Measurements from ENCODE around the gene COPG1.
A peak's percentile ranks its signal among the peaks of the same experiment; 100 is the strongest.

COPG1 gene

GRCh38 chr3:129315223-129315997, 66.0 kb downstream of the COPG1 start:
- Histone ChIP-seq H3K4me3 (ENCODE audit: insufficient read depth in 1 of 2, low read depth in 1 of 2, low read length in 2 of 2) (peak overlapping the region; percentile 80 to 94), H3K36me3 (ENCODE audit: control insufficient read depth in 1 of 2, insufficient read depth in 2 of 2, low read depth in 1 of 2, low read length in 2 of 2) (peaks cover 0 to 8% of the 10 kb centered on the region in 2 experiments), H3K79me1 (replicated peaks; ENCODE audit: low read length, poor library complexity, severe bottlenecking) (peaks cover 26% of the 10 kb centered on the region), H3K9ac (ENCODE audit: low read length) (peak overlapping the region; percentile 96), H2BK15ac (ENCODE audit: low read depth, poor library complexity, severe bottlenecking) (peak overlapping the region; percentile 93), H3K4ac (ENCODE audit: low read depth in 1 of 2, low read length in 2 of 2) (peak overlapping the region; percentile 64 to 69), H2AK5ac (ENCODE audit: low read length, severe bottlenecking) (peak overlapping the region; percentile 28), H3K27ac (ENCODE audit: low read length, poor library complexity, severe bottlenecking) (peak overlapping the region; percentile 19), H3K9me3 (ENCODE audit: control insufficient read depth, low read length) (no peaks in the 10 kb centered on the region), H4K91ac (ENCODE audit: low read length) (peak overlapping the region; percentile 90), H2BK120ac (ENCODE audit: low read depth, low read length) (peak overlapping the region; percentile 52), H3K23ac (ENCODE audit: low read length in 2 of 2) (peak overlapping the region in 1 of 2 experiments; percentile 90), H3K14ac (ENCODE audit: low read length in 2 of 2) (peak overlapping the region; percentile 89 to 93), H3K18ac (ENCODE audit: low read depth in 1 of 2, low read length in 2 of 2) (peak overlapping the region; percentile 83 to 88), H3K4me1 (ENCODE audit: control insufficient read depth, insufficient read depth, low read depth, low read length) (peaks cover 14% of the 10 kb centered on the region), H2AFZ (ENCODE audit: low read depth, low read length) (peak overlapping the region; percentile 24), H2BK5ac (ENCODE audit: low read depth, low read length, poor library complexity, severe bottlenecking) (no peak overlapping the region), H2BK12ac (ENCODE audit: low read length in 2 of 2) (peak overlapping the region in 1 of 2 experiments; percentile 12), H3K27me3 (ENCODE audit: control insufficient read depth in 1 of 2, insufficient read depth in 1 of 2, low read length in 2 of 2) (no peaks in the 10 kb centered on the region), H4K8ac (ENCODE audit: low read length) (peak overlapping the region; percentile 35), H3K4me2 (ENCODE audit: low read length, poor library complexity, severe bottlenecking) (peak overlapping the region; percentile 96)
- DNase-seq, result peak; percentile 41
- 1% methylated on average over 72 of the region's 80 CpGs for WGBS

- H3K4me3 ChIP-seq (ENCODE audit: insufficient read depth in 1 of 2, low read depth in 1 of 2, low read length in 2 of 2), result peak overlapping the region; percentile 80 to 82
- H3K9me3 ChIP-seq (ENCODE audit: control insufficient read depth, low read length), result no peaks in the 10 kb centered on the region
- no peaks in the 10 kb centered on the region for H3K27me3 ChIP-seq (ENCODE audit: control insufficient read depth in 1 of 2, insufficient read depth in 1 of 2, low read length in 2 of 2)
- H4K91ac ChIP-seq (ENCODE audit: low read length), result no peak overlapping the region
- no peak overlapping the region for H3K4ac ChIP-seq (ENCODE audit: low read depth in 1 of 2, low read length in 2 of 2)
- H4K8ac ChIP-seq (ENCODE audit: low read length), result no peak overlapping the region
- no peak overlapping the region for H3K23ac ChIP-seq (ENCODE audit: low read length in 2 of 2)
- peaks cover 26% of the 10 kb centered on the region for H3K79me1 ChIP-seq (replicated peaks; ENCODE audit: low read length, poor library complexity, severe bottlenecking)
- H2BK15ac ChIP-seq (ENCODE audit: low read depth, poor library complexity, severe bottlenecking), result no peak overlapping the region
- 1% methylated on average over 29 of the region's 34 CpGs for WGBS
- peak overlapping the region; percentile 90 for H3K9ac ChIP-seq (ENCODE audit: low read length)
- no peak overlapping the region for H2AK5ac ChIP-seq (ENCODE audit: low read length, severe bottlenecking)
- H2BK5ac ChIP-seq (ENCODE audit: low read depth, low read length, poor library complexity, severe bottlenecking), result no peak overlapping the region
- no peak overlapping the region for H2AFZ ChIP-seq (ENCODE audit: low read depth, low read length)
- H3K18ac ChIP-seq (ENCODE audit: low read depth in 1 of 2, low read length in 2 of 2), result peak overlapping the region; percentile 41 to 97
- no peak overlapping the region for H3K14ac ChIP-seq (ENCODE audit: low read length in 2 of 2)
- H3K4me1 ChIP-seq (ENCODE audit: control insufficient read depth, insufficient read depth, low read depth, low read length), result peaks cover 14% of the 10 kb centered on the region
- H3K4me2 ChIP-seq (ENCODE audit: low read length, poor library complexity, severe bottlenecking), result peak overlapping the region; percentile 73
- H2BK12ac ChIP-seq (ENCODE audit: low read length in 2 of 2), result no peak overlapping the region
- H2BK120ac ChIP-seq (ENCODE audit: low read depth, low read length), result peak overlapping the region; percentile 52
- peaks cover 5 to 8% of the 10 kb centered on the region in 2 experiments for H3K36me3 ChIP-seq (ENCODE audit: control insufficient read depth in 1 of 2, insufficient read depth in 2 of 2, low read depth in 1 of 2, low read length in 2 of 2)
- no peak for DNase-seq
- H3K27ac ChIP-seq (ENCODE audit: low read length, poor library complexity, severe bottlenecking), result no peak overlapping the region
These were observed 66.5 kb downstream of the COPG1 start for GRCh38 chr3:129315998-129316247.

GRCh38 chr3:129316248-129317013, 67.0 kb downstream of the COPG1 start:
- Histone ChIP-seq H3K9ac (ENCODE audit: low read length) (peak overlapping the region; percentile 90), H3K27ac (ENCODE audit: low read length, poor library complexity, severe bottlenecking) (no peak overlapping the region), H2BK12ac (ENCODE audit: low read length in 2 of 2) (peak overlapping the region; percentile 6 to 67), H3K4me1 (ENCODE audit: control insufficient read depth, insufficient read depth, low read depth, low read length) (peaks cover 14% of the 10 kb centered on the region), H2AFZ (ENCODE audit: low read depth, low read length) (peak overlapping the region; percentile 32), H4K8ac (ENCODE audit: low read length) (peak overlapping the region; percentile 70), H3K23ac (ENCODE audit: low read length in 2 of 2) (no peak overlapping the region), H3K27me3 (ENCODE audit: control insufficient read depth in 1 of 2, insufficient read depth in 1 of 2, low read length in 2 of 2) (no peaks in the 10 kb centered on the region), H3K9me3 (ENCODE audit: control insufficient read depth, low read length) (no peaks in the 10 kb centered on the region), H2AK5ac (ENCODE audit: low read length, severe bottlenecking) (no peak overlapping the region), H2BK5ac (ENCODE audit: low read depth, low read length, poor library complexity, severe bottlenecking) (peak overlapping the region; percentile 24), H4K91ac (ENCODE audit: low read length) (peak overlapping the region; percentile 81), H3K4me2 (ENCODE audit: low read length, poor library complexity, severe bottlenecking) (peak overlapping the region; percentile 73), H3K4ac (ENCODE audit: low read depth in 1 of 2, low read length in 2 of 2) (no peak overlapping the region), H3K18ac (ENCODE audit: low read depth in 1 of 2, low read length in 2 of 2) (peak overlapping the region; percentile 58 to 97), H2BK120ac (ENCODE audit: low read depth, low read length) (peak overlapping the region; percentile 82), H3K36me3 (ENCODE audit: control insufficient read depth in 1 of 2, insufficient read depth in 2 of 2, low read depth in 1 of 2, low read length in 2 of 2) (peaks cover 8 to 9% of the 10 kb centered on the region in 2 experiments), H3K14ac (ENCODE audit: low read length in 2 of 2) (peak overlapping the region in 1 of 2 experiments; percentile 82), H3K79me1 (replicated peaks; ENCODE audit: low read length, poor library complexity, severe bottlenecking) (peaks cover 26% of the 10 kb centered on the region), H2BK15ac (ENCODE audit: low read depth, poor library complexity, severe bottlenecking) (peak overlapping the region; percentile 60), H3K4me3 (ENCODE audit: insufficient read depth in 1 of 2, low read depth in 1 of 2, low read length in 2 of 2) (peak overlapping the region; percentile 80 to 82)
- DNase-seq, result peak; percentile 88
- WGBS, result 3% methylated on average over 65 of the region's 65 CpGs
